Activated CD8-positive, alpha-beta memory T cell treated with anti-CD3 and anti-CD28 coated beads, Interleukin-2, amount 50 U/mL, for 24 hours (primary cell): ENCODE results near the gene SELENOI.
"Not testable (repeated sequence)": the region's sequence is repeated elsewhere in the genome, so short reads cannot be mapped to it uniquely, and the experiment has no call there.

Experiments used
- DNase-seq: peaks from one replicate; pipeline ENCODE4 v3.0.0-alpha.2; 2020; ENCODE audit errors: extremely low read depth

Gene SELENOI

GRCh38 chr2:26356771-26357170, 10.8 kb downstream of the SELENOI start:
- DNase-seq = no peak

DNA sequence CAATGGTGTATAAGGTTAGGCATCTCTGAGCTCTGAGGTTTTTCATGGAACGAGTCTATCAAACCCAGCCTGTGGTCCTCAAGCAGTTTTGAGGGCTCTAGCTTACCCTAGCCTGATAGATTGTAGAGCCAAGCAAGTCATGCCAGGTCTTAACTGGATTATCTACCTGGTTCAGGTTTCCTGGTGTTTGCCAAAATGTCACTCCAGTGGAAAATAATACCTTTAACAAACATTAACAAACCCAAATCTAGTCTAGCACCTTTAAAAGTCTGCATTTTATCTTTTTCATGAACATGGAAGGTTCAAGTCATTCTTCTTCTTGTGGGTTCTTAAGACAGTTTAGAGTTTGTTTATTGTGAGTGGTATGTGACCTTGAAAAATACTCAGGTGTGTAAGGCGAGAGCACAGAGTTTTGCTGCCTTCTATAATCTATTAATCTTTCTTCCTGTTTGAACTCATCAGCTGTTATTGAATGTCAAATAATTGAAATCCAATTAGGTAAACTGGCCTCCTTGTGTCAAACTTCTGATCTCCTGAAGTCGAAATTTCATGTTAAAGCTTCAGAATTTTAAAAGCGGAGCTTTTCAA, 14.0 kb downstream of the SELENOI start:
- no peak for DNase-seq

- no peak for DNase-seq
These were observed 17.4 kb downstream of the SELENOI start for GRCh38 chr2:26363323-26363722.

DNA sequence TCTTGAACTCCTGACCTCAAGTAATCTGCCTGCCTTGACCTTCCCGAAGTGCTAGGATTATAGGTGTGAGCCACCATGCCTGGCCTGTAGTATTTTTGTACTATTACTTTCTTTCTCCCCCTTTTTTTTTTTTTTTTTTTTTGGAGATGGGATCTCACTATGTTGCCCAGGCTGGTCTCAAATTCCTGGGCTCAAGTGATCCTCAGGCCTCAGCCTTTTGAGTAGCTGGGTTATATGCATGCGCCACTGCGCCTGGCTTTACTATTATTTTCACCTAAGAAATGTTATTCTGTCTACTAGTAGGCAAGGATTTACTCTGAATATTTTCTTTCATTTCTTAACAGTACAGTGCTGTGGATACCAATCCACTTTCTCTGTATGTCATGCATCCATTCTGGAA, 18.0 kb downstream of the SELENOI start:
- DNase-seq = no peak

DNA sequence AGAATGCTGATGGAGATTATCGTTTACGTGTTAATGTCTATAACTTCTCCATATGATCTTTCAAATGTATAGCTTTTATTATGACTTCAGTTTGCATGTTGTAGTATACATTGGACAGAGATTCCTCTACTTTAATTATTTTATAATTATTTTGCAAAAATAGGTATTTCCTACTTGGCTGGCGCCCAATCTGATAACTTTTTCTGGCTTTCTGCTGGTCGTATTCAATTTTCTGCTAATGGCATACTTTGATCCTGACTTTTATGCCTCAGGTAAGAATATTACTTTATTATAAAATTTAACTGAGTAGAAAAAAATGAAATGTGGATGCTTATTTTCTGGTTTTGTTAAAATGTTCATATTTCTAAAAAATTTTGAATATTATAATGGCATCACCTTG, 18.7 kb downstream of the SELENOI start:
- no peak for DNase-seq

DNA sequence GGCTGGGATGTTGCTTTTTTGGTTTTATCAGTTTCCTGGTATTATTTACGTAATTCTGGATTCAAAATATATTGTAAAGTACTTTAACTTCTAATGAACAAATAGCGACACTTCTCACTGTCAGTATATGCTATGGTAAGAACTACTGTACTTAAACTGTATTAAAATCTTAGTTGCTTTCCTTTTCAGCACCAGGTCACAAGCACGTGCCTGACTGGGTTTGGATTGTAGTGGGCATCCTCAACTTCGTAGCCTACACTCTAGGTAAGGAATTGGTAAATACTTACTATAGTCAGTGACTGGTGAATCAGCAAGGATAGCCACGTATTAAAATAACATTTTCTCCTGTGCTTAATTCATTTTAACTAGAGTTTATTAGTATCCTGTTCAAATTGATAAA, 21.0 kb downstream of the SELENOI start:
- no peak for DNase-seq

DNA sequence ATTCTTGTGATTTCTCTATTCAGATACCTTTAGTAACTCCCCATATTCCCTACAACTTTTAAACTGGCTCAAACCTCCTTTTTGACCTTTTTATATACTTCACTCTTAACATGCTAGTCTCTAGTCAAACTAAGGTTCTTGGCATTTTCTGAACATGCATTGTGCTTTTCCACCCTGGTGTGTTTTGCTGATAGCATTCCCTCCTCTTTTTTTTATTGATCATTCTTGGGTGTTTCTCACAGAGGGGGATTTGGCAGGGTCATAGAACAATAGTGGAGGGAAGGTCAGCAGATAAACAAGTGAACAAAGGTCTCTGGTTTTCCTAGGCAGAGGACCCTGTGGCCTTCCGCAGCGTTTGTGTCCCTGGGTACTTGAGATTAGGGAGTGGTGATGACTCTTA, 23.7 kb downstream of the SELENOI start:
- not testable (repeated sequence) for DNase-seq

DNA sequence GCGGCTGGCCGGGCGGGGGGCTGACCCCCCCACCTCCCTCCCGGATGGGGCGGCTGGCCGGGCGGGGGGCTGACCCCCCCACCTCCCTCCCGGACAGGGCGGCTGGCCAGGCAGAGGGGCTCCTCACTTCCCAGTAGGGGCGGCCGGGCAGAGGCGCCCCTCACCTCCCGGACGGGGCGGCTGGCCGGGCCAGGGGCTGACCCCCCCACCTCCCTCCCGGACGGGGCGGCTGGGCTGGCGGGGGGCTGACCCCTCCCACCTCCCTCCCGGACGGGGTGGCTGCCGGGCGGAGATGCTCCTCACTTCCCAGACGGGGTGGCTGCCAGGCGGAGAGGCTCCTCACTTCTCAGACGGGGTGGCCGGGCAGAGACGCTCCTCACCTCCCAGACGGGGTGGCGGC, 25.0 kb downstream of the SELENOI start:
- DNase-seq = not testable (repeated sequence)

GRCh38 chr2:26376799-26377198, 30.9 kb downstream of the SELENOI start:
- no peak for DNase-seq

DNA sequence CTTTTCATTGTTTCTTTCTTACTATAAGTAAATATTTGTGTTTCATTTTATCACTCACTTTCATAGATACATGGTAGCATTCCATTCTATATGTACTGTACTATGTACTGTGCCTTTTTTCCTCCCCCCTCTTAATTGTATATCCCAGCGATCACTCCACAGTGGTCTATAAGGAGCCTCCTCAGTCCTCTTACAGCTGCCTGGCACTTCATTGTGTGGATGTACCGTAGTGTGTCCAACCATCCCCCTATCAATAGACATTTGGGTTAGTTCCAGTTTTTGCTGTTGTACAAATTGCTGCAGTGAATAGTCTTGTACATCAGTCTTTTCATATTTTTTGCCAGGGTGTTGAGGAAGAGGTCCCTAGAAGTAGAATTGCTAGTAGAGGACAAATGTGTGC, 34.3 kb downstream of the SELENOI start:
- DNase-seq = no peak

DNA sequence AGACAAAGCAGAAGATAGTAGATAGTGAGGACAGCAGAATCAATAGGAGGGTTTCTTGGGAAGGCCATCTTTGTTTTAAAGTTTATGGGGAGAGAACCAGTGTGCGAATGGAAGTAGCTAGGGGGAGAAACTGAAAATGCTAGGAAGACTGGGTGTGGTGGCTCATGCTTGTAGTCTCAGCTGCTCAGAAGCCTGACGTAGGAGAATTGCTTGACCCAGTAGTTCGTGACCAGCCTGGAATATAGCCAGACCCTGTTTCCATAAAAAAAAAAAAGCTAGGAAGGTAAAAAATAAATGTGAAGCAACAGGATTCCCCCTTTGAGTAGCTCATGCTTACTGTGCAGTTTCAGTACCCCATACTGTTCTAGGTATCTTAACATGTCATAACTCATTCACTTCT, 36.6 kb downstream of the SELENOI start:
- no peak for DNase-seq

GRCh38 chr2:26384183-26384582, 38.2 kb downstream of the SELENOI start:
- no peak for DNase-seq

DNA sequence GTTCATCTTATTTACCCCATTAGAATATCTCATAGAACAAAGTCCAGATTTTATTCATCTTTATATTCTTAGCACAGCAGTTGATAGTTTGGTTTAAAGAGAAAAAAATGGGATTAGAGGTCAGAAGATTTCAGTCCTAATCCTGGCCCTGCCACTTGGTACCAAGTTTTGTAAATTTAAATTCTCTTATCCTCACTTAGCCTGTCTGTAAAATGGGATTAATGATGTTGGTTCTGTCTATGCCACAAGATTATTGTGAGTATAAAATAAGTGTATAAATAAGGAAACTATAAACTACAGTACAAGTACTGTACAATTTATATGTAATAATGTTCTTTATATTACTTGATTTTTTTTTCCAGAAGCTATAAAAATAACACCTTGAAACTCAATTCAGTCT, 38.7 kb downstream of the SELENOI start:
- no peak for DNase-seq

GRCh38 chr2:26387189-26387588, 41.2 kb downstream of the SELENOI start:
- no peak for DNase-seq

GRCh38 chr2:26394694-26395093, 48.8 kb downstream of the SELENOI start:
- no peak for DNase-seq

DNA sequence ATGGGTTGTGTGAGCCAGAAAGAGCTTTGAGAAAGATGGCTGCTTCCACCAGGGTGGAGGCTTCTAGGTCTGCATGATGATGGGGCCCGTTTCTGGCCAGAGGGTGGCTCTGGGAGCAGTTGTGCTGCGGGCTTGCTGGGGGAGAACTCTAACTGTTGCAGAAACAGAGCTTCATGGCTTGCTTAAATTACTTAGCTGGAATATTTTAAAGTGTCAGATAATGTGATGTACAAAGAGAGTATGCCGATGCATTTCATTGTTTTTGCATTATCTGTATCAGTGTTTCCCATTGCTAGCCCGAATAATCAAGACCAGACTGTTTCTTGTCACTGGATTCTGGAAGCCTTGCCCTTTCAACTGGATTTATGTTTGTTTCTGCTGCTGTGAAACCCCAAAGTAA, 49.5 kb downstream of the SELENOI start:
- no peak for DNase-seq

DNA sequence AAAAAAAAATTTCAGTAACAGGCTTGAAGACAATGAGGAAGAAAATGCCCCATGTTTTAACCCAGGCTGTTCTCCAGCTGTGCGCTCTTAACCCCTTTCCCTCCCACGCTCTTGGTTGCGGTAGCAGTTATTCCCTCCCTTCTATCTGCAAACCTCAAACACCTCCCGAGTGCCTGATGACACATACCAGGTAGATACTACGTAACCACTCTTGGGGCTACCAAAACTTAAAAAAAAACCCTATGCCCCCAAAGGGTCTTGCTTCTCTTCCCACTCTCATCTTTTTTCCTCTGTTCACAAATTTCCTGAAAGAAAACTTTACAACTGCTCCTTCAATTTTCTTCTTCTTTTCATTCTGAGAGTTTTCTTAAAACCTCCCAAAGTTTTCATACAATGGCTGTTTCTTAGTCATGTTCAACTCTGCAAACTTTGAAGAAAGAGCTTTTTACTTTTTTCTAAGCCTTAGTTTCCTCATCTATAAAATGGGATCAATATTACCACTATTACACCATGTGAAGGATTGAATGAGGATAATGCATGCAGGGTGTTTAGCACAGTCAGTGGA, 50.9 kb downstream of the SELENOI start:
- DNase-seq = no peak

- no peak for DNase-seq
These were observed 53.9 kb downstream of the SELENOI start for GRCh38 chr2:26399771-26400376.

- no peak for DNase-seq
These were observed 54.8 kb downstream of the SELENOI start for GRCh38 chr2:26400723-26401122.

DNA sequence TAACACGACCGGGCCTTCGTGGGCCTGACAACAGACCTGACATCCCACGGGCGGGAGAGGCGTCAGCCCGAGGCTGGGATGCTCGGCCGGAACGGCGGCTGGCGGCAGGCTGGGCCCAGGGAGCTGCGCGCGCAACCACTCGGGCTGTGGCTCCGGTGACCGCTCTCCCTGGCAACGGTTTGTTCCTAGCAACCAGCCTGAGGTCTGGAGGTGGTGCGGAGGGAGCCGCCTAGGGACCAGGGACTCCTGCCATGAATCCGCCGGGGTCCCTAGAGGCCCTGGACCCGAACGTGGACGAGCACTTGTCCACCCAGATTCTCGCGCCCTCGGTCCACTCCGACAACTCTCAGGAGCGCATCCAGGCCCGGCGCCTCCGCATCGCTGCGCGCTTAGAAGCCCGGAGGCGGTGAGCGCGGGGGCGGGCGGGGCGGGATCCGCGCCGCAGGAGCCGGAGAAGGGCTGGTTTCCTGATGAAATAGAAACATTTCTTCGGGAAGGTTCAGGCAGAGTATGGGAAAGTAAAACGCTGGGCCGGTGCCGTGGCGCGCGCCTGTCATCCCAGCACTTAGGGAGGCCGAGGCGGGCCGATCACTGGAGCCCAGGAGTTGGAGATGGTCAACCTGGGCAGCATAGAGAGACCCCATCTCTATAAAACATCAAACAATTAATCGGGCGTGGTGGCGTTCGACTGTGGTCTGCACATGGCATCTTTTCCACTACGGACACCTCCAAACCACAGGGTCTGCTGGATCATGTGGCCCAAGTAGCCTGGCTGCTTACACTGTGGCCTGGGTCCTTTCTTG, 56.0 kb downstream of the SELENOI start, which contains the start of gene DRC1:
TSS of gene DRC1 (plus strand) at position 182 of the 803 bp plus-strand sequence. CDS start at position 252, 70 bp downstream.
- DNase-seq = no peak

DNA sequence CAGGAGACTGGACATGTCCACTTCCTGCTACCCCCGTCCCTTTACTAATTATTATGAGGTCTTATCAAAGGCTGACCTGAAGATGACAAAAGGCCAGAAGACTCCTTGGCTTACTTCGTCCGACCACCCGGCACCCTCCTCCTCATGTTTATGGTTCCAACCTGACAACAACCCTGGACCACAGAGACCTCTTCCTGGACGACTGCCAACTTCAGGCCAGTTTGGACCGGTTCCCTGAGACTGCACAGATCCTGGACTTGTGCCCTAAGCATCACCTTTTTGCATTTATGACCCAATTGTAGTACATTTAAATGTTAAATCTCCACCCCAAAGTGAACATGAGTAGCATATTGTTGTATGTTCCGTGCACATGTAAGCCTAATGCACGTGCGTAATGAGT, 61.6 kb downstream of the SELENOI start:
- DNase-seq = no peak

DNA sequence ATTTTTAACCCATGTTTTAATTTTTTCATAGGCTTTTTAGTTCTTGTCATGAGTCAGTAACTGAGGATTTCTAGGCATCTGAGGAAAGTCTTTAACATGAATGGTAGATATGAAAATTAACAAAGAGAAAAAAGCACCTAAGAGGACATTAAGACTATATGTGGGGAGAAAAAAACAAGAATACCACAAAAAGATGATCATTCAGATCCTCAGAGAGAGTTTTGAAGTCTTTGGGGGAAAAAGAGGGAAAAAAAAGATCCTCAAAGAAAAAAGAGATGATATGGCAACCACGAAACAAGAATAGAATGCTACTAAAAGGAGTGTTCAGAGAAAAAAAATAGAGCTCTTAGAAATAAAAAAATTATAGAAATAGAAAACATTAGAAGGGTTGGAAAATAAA, 63.8 kb downstream of the SELENOI start:
- no peak for DNase-seq

GRCh38 chr2:26410764-26411243, 64.9 kb downstream of the SELENOI start:
- no peak for DNase-seq
